ENCODE data around the gene KCNK17.

The KCNK17 gene

GRCh38 chr6:39314273-39314795, at the start of gene KCNK17:
KCNK17 (minus strand) TSS chr6:39314419; CDS start chr6:39314320, 99 bp downstream.
- no peak for DNase-seq

GRCh38 chr6:39363280-39363679, 49.1 kb upstream of the KCNK17 start:
- DNase-seq: peak; percentile 47

- DNase-seq: peak; percentile 59
Measured at GRCh38 chr6:39362487-39362865, 48.3 kb upstream of the KCNK17 start.

GRCh38 chr6:39361657-39362486, 47.7 kb upstream of the KCNK17 start:
- DNase-seq: peak; percentile 92

DNA sequence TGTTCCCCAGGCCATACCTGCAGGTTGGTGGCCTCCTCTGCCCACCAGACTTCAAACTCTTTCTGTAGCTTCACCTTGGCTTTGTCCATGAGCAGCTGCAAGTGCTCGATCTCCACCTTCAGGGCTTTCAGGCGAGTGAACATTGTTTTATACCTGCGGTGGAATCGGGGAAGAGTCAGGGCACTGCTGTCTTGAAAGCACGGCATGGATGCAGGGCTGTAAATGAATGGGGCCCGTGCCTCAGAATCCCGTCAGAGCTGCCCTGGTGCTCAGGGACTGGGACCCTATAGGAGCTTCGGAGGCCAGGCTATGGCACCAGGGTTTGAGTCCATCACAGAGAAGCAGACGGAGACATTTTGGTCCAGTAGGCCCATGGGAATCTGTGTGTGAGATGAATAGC, 46.2 kb upstream of the KCNK17 start:
- peak; percentile 41 for DNase-seq

DNA sequence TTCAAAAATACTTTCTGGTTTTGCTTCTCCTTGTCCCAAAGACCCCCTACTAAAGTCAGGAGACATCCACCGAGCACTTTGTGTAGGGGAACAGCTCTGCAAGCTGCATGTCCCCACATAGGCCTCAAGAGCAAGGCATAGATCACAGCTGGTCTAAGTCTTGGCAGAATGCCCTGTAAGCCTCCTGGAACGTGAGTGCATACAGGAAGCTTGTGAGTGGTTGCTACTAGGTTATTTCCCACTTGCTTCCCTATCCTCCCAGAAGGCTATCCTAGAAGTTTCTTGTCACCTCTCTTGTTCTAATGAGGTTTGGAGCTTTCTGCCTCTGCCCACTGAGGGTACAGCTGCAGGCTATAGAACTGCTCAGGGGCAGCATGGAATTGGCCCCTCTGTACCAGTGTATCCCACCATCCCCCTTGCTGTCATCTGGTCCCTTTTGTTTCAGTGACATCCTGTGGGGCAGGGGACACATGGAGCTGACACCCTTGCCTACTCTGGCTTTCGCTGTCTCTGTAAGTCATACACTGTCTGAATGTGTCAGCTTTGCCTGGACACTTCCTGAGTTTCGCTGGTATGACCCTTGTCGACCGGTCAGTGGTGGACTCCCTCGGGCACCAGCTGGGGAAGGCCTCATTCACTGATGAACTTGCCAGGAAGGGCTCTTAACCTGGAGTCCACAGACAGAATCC, 43.9 kb upstream of the KCNK17 start:
- DNase-seq: peak; percentile 37

DNA sequence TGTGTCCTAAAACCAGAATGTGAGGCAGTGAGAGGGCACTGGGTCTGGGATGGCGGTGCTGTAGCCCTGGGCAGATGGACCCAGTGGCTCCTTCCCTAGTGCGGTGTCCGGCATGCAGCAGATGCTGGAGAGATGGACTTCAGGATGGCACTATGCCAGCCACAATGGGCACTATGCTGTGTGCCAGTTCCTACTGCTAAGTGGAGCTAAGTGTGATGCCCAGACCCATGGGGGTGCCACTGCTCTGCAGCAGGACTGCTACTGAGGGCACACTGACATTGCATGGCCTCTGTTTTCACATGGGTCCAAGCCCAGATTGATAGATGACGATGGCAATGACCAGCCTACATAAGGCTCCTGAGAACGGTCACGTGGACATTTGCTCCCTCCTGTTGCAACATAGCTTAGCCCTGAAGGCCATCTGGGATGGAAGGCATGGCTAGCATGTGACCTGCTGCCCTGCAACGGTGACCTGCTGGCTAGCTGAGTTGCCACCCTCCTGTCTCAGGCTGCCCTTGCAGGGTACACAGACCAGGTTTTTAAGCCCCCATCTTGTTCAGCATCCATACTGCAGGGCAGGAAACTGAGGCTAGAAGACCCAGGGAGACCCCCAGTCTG, 39.6 kb upstream of the KCNK17 start:
- DNase-seq: no peak

- DNase-seq: no peak
Measured at GRCh38 chr6:39350723-39351505, 36.7 kb upstream of the KCNK17 start.

DNA sequence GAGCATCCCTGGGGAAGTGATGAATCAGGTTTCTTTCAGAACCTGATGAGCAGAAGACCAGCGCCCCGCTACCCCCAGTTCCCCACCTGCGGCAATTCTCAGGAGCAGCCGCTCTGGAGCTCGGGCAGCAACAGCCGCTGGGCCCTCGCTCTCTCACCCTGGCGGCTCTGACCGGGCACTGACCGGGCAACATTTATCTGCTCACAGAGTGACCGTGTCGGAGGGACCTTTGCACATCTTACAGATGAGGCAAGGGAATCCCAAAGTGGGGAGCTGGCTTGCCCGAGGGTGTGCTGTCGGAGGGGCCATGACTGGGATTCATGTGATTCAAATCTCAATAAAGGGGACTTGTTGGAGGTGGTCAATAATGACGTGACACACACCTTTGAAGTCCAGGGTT, 34.5 kb upstream of the KCNK17 start:
- no peak for DNase-seq

GRCh38 chr6:39347906-39348585, 33.8 kb upstream of the KCNK17 start:
- DNase-seq: peak; percentile 85

DNA sequence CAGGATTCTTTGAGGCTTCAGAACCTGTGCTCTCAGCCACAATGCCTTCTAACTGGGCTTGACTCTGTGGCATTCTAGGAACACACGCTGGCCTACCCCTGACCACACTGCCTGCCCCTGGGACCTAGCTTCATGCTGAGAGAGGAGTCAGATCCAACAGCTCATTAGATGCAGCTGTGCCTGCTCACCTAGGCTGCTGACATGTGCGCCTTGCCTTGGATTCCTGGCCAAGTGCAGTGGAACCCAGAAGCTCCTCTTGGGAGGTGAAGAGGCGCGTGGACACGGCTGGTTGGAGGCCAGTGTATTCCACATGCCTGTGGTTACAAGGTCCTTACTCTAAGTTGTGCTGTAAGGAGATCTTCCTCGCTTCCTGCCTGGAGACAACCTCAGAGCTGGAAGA, 33.0 kb upstream of the KCNK17 start:
- DNase-seq: no peak

GRCh38 chr6:39344821-39345280, 30.6 kb upstream of the KCNK17 start:
- no peak for DNase-seq

DNA sequence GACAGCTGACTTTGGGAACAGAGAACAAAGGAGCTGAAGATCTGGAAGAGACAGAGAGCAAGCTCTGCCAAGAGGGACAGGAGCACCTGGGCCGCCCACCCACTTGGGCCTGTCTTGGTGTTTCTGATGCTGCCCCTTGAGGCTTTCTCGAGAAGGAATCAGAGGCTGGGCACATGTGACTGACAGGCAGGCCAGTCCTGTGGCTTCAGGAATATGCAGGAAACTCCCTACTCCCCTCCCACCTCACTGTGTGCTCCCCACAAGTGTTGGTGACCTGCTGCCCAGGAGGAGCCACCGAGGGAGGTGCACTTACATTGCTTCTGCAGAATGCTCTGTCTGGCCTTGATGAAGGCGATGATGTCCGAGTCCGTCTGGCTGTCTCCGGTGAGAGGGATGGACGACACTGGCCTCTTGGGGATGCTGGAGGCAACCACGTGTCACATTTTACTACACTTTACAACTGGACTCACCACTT, 29.2 kb upstream of the KCNK17 start:
- no peak for DNase-seq

GRCh38 chr6:39342692-39343395, 28.6 kb upstream of the KCNK17 start:
- DNase-seq: no peak

- DNase-seq: no peak
Measured at GRCh38 chr6:39341937-39342336, 27.7 kb upstream of the KCNK17 start.

DNA sequence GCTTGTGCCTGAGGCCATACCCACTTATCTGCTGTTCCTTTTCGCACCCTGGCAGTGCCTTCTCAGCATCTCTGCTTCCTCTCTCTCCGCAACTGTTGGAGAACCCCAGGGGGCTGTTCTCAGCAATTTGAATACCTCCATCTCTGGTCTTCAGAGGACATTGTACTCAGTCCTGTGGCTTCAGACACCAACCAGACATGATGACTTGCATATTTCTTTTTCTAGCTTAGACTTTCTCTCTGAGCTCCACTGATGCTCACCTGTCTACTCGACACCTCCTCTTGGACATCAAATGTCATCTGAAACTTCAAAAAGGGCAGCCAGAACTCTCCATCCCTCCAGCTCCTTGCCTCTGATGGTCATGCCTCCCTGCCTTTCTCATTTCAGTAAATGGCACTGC, 27.1 kb upstream of the KCNK17 start:
- DNase-seq: no peak

GRCh38 chr6:39339868-39340550, 25.8 kb upstream of the KCNK17 start:
- no peak for DNase-seq

DNA sequence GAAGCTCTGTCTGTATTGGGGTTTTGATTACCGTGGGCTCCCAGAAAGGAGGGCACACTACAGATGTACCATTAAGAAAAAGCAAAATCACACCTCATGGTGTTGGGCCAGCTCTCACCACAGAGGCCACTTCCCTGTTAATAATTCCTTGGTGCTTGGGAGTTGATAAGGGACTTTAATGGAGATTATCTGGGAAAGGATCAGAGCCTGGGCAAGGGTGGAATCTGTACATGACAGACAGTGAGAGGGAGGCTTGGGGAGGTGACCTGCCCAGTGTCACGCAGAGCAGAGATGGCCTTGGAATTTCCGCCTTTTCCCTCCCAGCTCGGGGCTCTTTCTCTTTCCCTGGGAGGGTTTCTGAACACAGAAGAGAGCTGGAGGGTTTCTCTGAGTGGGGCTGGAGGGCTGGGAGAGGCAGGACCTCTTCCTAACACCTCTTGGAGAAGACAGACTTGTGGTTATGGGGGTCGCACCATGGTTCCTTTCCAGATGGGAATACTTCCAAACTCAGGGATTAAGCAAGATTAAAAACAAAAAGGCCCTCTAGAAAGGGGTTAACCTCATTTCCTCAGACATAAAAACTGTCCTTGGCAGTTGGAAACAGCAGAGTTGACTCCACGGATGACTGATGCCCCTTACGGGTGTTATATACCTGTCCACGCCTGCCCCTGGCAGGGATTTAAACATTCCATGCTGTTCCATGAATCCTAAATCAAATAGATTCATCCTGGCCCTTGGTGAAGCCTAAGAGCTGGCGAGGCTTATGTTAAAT, 25.1 kb upstream of the KCNK17 start:
- DNase-seq: no peak

GRCh38 chr6:39338397-39338796, 24.2 kb upstream of the KCNK17 start:
- DNase-seq: no peak

All from islet precursor cell (in vitro differentiated cells).